ENCODE results near the gene CFAP251.
"Not testable (repeated sequence)": the region's sequence is repeated elsewhere in the genome, so short reads cannot be mapped to it uniquely, and the experiment has no call there.

CFAP251 gene

GRCh38 chr12:121903202-121903601 lies 15.2 kb upstream of the CFAP251 start:
- no peak for DNase-seq

- DNase-seq = no peak
Observed at GRCh38 chr12:121905746-121906145, 12.6 kb upstream of the CFAP251 start.

- no peak for DNase-seq
Observed at GRCh38 chr12:121908702-121909101, 9.7 kb upstream of the CFAP251 start.

- no peak for DNase-seq
Observed at GRCh38 chr12:121911824-121912585, 6.4 kb upstream of the CFAP251 start.

- DNase-seq = no peak
Observed at GRCh38 chr12:121915841-121916321, 2.5 kb upstream of the CFAP251 start.

GRCh38 chr12:121916719-121917118 lies 1.7 kb upstream of the CFAP251 start:
- peak in 5 of 58 donors; percentile 6 to 35 (median 11) for DNase-seq

- peak in 1 of 58 donors; percentile 41 for DNase-seq
Observed at GRCh38 chr12:121918679-121919038, 267 bp downstream of the CFAP251 start.

- no peak for DNase-seq
Observed at GRCh38 chr12:121921066-121921465, 2.7 kb downstream of the CFAP251 start.

DNA sequence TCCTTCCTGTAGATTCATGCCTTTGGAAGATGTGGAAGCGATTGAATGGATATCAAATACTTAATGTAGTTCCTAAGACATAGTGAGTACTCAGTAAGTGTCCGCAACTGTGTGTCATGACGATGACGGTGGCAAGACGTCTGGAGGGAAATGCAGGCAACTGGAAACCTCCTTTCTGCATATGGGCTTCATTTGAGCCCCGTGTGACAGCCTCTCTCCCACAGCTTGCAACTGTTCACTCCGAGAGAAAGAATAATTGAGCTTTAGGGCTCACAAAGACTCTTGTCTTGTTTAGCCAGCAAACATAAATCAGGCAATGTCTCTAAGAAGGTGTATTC lies 6.9 kb downstream of the CFAP251 start:
- peak in 4 of 58 donors; percentile 6 to 24 (median 10) for DNase-seq

GRCh38 chr12:121926874-121927706 lies 8.7 kb downstream of the CFAP251 start:
- DNase-seq = peak in 1 of 58 donors; percentile 3

DNA sequence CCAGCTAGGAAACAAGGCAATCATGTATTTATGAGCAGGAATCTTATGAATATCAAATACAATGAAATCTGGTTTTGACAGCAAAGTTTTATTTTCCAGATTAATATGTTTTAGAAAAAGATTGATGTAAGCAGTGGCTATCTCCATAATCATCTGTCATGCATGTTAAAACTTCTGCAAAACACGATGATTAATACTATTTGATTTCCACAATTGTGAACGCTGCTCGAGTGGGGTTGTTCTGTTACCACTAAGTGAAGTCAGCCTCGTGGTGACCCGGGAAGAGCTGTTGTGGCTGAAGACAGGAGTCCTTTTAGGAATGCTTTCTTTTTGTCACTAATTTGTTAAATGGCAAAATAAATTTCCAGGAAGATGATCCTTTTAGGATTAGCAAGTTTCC lies 9.4 kb downstream of the CFAP251 start:
- DNase-seq = no peak

DNA sequence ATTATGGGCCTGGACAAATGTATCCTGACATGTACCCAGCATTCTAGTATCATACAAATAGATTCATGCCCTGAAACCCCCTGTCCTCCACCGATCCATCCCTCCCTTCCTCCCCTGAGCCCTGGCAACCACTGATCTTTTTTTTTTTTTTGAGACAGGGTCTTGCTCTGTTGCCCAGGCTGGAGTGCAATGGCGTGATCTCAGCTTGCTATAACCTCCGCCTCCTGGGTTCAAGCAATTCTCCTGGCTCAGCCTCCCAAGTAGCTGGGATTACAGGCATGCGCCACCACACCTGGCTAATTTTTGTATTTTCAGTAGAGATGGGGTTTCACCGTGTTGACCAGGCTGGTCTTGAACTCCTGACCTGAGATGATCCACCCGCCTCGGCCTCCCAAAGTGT lies 11.2 kb downstream of the CFAP251 start:
- not testable (repeated sequence) for DNase-seq

- no peak for DNase-seq
Observed at GRCh38 chr12:121930862-121931261, 12.5 kb downstream of the CFAP251 start.

- no peak for DNase-seq
Observed at GRCh38 chr12:121932176-121932536, 13.8 kb downstream of the CFAP251 start.

- DNase-seq = no peak
Observed at GRCh38 chr12:121932914-121933521, 14.6 kb downstream of the CFAP251 start.

GRCh38 chr12:121933522-121934308 lies 15.3 kb downstream of the CFAP251 start:
- no peak for DNase-seq

GRCh38 chr12:121934309-121934664 lies 15.9 kb downstream of the CFAP251 start:
- DNase-seq = no peak

DNA sequence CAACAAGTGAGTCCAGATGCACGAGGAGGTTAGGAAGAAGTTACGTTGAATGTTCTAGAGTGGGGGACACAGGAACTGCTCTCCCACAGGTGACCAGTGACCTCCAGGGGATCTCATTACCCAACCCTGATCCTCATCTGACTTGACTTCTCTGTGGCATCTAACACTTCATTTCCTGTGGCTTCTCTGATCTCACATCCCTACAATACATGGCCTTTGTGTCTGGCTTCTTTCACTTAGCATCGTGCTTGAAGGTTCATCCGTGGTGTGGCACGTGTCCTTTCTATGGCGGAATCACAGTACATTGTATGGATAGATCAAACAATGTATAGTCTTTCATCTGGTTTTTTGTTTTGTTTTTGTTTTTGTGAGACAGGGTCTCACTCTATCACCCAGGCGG lies 19.3 kb downstream of the CFAP251 start:
- DNase-seq = no peak

DNA sequence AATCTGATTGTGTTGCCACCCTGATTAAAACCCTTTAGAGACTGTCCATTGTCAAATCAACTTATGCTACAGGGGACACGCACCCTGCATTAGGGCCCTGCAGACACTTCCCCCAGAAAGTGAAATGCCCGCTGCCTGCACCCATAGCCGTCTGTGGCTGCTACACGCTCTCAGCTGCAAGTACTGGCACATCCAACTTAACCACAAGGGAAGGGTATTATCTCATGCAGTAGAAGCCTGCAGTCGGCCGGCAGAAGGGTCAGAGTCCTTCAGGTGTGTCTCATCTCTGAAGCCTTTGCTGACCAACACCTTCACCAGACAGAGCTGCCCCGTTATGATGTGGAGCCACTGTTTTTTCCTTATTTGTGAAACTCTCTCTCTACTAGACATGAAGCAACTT lies 20.8 kb downstream of the CFAP251 start:
- peak in 2 of 58 donors; percentile 1 to 5 for DNase-seq

DNA sequence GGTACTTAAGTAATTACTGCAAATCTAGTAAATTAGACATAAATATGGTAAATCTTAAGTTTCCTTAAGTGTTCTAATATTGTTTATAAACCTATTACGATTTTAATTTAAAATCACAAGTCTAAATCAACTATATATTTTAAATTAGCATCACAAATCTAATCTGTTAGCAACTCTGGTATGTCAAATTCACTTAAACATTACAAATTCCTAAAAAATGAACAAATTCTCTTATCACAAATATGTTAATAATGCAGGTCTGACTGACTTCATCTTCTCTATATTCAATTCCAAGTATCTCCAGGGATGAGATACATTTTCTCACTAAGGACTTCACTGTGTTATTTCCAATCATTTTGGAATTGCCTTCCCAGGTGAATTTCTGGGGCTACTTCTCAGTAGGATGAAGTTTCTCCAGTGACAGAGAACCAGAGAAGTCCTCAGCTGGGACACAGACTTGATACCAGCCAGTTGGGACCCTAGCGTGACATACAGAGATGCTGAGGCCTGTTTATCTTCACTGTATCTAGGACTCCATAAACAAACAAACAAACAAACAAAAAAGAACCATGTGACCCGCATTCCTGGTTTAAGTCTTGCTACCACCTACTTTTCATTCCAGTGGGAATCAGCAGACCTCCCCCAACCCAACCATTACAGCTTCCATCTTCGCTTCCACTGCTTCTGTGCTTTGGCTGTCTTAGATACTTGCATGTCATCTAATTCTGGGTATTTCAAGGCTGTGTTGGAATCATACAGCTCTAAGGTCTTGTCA lies 21.8 kb downstream of the CFAP251 start:
- no peak for DNase-seq

Measured in anterior cingulate cortex (tissue), 58 donors.